ENCODE results near the gene NTN1.

DNA sequence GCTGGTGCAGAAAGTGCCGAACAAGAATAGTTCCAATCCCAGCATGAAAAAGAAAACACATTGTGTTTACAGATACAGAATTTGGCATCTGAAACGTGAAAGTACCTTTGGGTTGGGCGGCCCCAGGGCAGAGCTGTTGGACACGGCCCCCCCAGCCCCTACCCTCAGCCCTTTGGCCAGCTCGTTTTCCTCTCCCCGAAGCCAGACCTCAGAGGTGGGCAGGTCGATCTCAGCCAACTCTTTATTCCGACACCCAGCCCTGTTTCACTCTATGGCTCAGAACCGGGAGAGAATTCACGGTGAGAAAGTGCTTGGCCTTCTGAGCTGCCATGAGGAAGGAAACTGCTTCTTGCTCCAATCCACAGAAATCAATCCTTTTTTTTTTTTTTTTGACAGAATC lies 11.3 kb downstream of the NTN1 start:
- TF ChIP-seq CTCF (IDR thresholded peaks at IDR 0.05) (no peak), POLR2A (IDR thresholded peaks at IDR 0.05) (no peak)
